Fibroblast of lung (primary cell): Measurements from ENCODE around the gene FNTB. TPM values are rescaled to one million over a fixed set of nuclear protein-coding genes. Genes with fewer than 3 reads are reported as not detected.
A peak's percentile ranks its signal among the peaks of the same experiment; 100 is the strongest.

Experiments used
- DNase-seq, 2 donors: peaks; one replicate each; pipeline versions ENCODE4 v3.0.0 to v3.0.0-alpha.2; 2010; ENCODE audit warnings: low read depth in 2 of 2
- H2AFZ ChIP-seq: 2 replicates; pipeline ENCODE4 v1.5.1; 2012; ENCODE audit warnings: low read length, control low read depth, inconsistent platforms
- H3K27ac ChIP-seq: 2 replicates; pipeline ENCODE4 v1.5.1; 2011; ENCODE audit warnings: low read length, control low read depth; ENCODE audit not compliant: insufficient read depth
- H3K27me3 ChIP-seq: 2 replicates; pipeline ENCODE4 v1.5.1; 2011; ENCODE audit warnings: mild to moderate bottlenecking, low read length; ENCODE audit not compliant: control insufficient read depth, insufficient read depth
- H3K36me3 ChIP-seq: 2 replicates; pipeline ENCODE4 v1.5.1; 2011; ENCODE audit warnings: low read length; ENCODE audit not compliant: control insufficient read depth, insufficient read depth
- H3K4me1 ChIP-seq: 2 replicates; pipeline ENCODE4 v1.5.1; 2011; ENCODE audit warnings: low read length; ENCODE audit not compliant: control insufficient read depth, insufficient read depth; ENCODE audit errors: extremely low read depth
- H3K4me2 ChIP-seq: 2 replicates; pipeline ENCODE4 v1.5.1; 2011; ENCODE audit warnings: low read length, control low read depth; ENCODE audit not compliant: insufficient read depth; ENCODE audit errors: extremely low read depth
- H3K4me3 ChIP-seq, 4 experiments: fragments of 200-600 bp in 1 of 4; sonication (generic) in 1 of 4; replicated peaks in 1 of 4; 2 replicates each; pipeline ENCODE4 v1.5.1; 2011 to 2016; ENCODE audit warnings: low read length in 4 of 4, low read depth in 3 of 4, mild to moderate bottlenecking in 3 of 4, control low read depth in 2 of 4, inconsistent platforms in 1 of 4, mixed read lengths in 1 of 4; ENCODE audit not compliant: insufficient read depth in 1 of 4; ENCODE audit errors: control extremely low read depth in 1 of 4
- H3K79me2 ChIP-seq: 2 replicates; pipeline ENCODE4 v1.5.1; 2012; ENCODE audit warnings: mild to moderate bottlenecking, low read length, inconsistent platforms; ENCODE audit not compliant: control insufficient read depth, insufficient read depth
- H3K9ac ChIP-seq: 2 replicates; pipeline ENCODE4 v1.5.1; 2011; ENCODE audit warnings: mild to moderate bottlenecking, low read length, control low read depth; ENCODE audit not compliant: insufficient read depth
- H3K9me3 ChIP-seq: 2 replicates; pipeline ENCODE4 v1.5.1; 2012; ENCODE audit warnings: low read depth, low read length; ENCODE audit not compliant: control insufficient read depth, insufficient read depth
- H4K20me1 ChIP-seq: 2 replicates; pipeline ENCODE4 v1.5.1; 2011; ENCODE audit warnings: low read length; ENCODE audit not compliant: control insufficient read depth, insufficient read depth; ENCODE audit errors: extremely low read depth
- CTCF ChIP-seq, 2 donors: IDR thresholded peaks in 1 of 2; conservative IDR thresholded peaks in 1 of 2; 1 replicate in 1 of 2; 2 replicates in 1 of 2; pipeline ENCODE4 v1.5.1; 2011 to 2012; ENCODE audit warnings: low read length in 2 of 2, control low read depth in 1 of 2, inconsistent platforms in 1 of 2, low read depth in 1 of 2, mild to moderate bottlenecking in 1 of 2
- EZH2 ChIP-seq: IDR thresholded peaks from 2 replicates; pipeline ENCODE4 v1.5.1; 2012; ENCODE audit warnings: low read length, control low read depth, mild to moderate bottlenecking; ENCODE audit errors: missing control alignments
- polyA plus RNA-seq, 2 donors: library from polyadenylated mRNA; depleted of rRNA in 1 of 2; stranded (reverse) in 1 of 2; unstranded in 1 of 2; fragments of >200 nt; gene quantifications; 2 replicates each; pipeline ENCODE4 v1.2.1, GENCODE V29; 2011 to 2012; ENCODE audit warnings: missing spikeins in 1 of 2
- total RNA-seq: library from RNA; depleted of rRNA; stranded (reverse); fragments of >200 nt; gene quantifications from 2 replicates; pipeline ENCODE4 v1.2.1, GENCODE V29; 2014

Gene FNTB
- total and polyA plus RNA-seq, 2 donors (not counting 1 experiment from before 2014, with no cell fraction given), result 8.8 to 13.2 TPM

GRCh38 chr14:64994540-64994939 lies 7.8 kb downstream of the FNTB start:
- no peak overlapping the region for H2AFZ ChIP-seq
- H3K27ac ChIP-seq, result no peak overlapping the region

GRCh38 chr14:64995291-64995690 lies 8.6 kb downstream of the FNTB start:
- peak in 1 of 2 donors; percentile 23 for DNase-seq
- no peak overlapping the region for H3K27ac ChIP-seq

More at GRCh38 chr14:64994540-64994939, 7.8 kb downstream of the FNTB start:
- no peak overlapping the region for H3K4me2 ChIP-seq
- DNase-seq, result no peak
- no peaks in the 10 kb centered on the region for H4K20me1 ChIP-seq
- H3K9me3 ChIP-seq, result no peaks in the 10 kb centered on the region
- TF ChIP-seq CTCF (conservative IDR thresholded peaks at IDR 0.05 in 1 of 2, IDR thresholded peaks at IDR 0.05 in 1 of 2; ENCODE audit: low read depth in 1 of 2, low read length in 2 of 2), result no peak
- no peak for TF ChIP-seq EZH2
- no peak overlapping the region for H3K4me3 ChIP-seq
- H3K9ac ChIP-seq, result no peak overlapping the region
- no peaks in the 10 kb centered on the region for H3K27me3 ChIP-seq
- H3K4me1 ChIP-seq, result no peaks in the 10 kb centered on the region
- H3K36me3 ChIP-seq, result no peaks in the 10 kb centered on the region
- H3K79me2 ChIP-seq, result no peaks in the 10 kb centered on the region

GRCh38 chr14:64997108-64997794 lies 10.6 kb downstream of the FNTB start:
- H3K4me3 ChIP-seq, result no peak overlapping the region
- H2AFZ ChIP-seq, result no peak overlapping the region
- no peak overlapping the region for H3K27ac ChIP-seq
- no peaks in the 10 kb centered on the region for H3K79me2 ChIP-seq
- no peak overlapping the region for H3K4me2 ChIP-seq
- no peaks in the 10 kb centered on the region for H4K20me1 ChIP-seq
- TF ChIP-seq CTCF (conservative IDR thresholded peaks at IDR 0.05 in 1 of 2, IDR thresholded peaks at IDR 0.05 in 1 of 2; ENCODE audit: low read depth in 1 of 2, low read length in 2 of 2) (no peak), EZH2 (no peak)
- no peaks in the 10 kb centered on the region for H3K4me1 ChIP-seq
- H3K9ac ChIP-seq, result no peak overlapping the region
- peak in 1 of 2 donors; percentile 57 for DNase-seq
- no peaks in the 10 kb centered on the region for H3K36me3 ChIP-seq
- H3K27me3 ChIP-seq, result no peaks in the 10 kb centered on the region
- no peaks in the 10 kb centered on the region for H3K9me3 ChIP-seq

More at GRCh38 chr14:64995291-64995690, 8.6 kb downstream of the FNTB start:
- Histone ChIP-seq H3K4me3 (no peak overlapping the region), H4K20me1 (no peaks in the 10 kb centered on the region), H3K79me2 (no peaks in the 10 kb centered on the region), H3K4me2 (no peak overlapping the region), H3K9ac (no peak overlapping the region), H2AFZ (no peak overlapping the region), H3K27me3 (no peaks in the 10 kb centered on the region), H3K9me3 (no peaks in the 10 kb centered on the region), H3K4me1 (no peaks in the 10 kb centered on the region), H3K36me3 (no peaks in the 10 kb centered on the region)
- TF ChIP-seq CTCF (conservative IDR thresholded peaks at IDR 0.05 in 1 of 2, IDR thresholded peaks at IDR 0.05 in 1 of 2; ENCODE audit: low read depth in 1 of 2, low read length in 2 of 2) (no peak), EZH2 (no peak)
